ENCODE data around the gene EIF3L.

EIF3L gene

GRCh38 chr22:37855462-37855861 is 6.2 kb downstream of the EIF3L start:
- DNase-seq, result no peak

GRCh38 chr22:37860796-37861421 is 11.7 kb downstream of the EIF3L start:
- DNase-seq, result no peak

- DNase-seq, result no peak
Observed at GRCh38 chr22:37862570-37863325, 13.5 kb downstream of the EIF3L start.

GRCh38 chr22:37865510-37865909 is 16.3 kb downstream of the EIF3L start:
- no peak for DNase-seq

- DNase-seq, result peak; percentile 58
Observed at GRCh38 chr22:37870273-37870672, 21.1 kb downstream of the EIF3L start.

- no peak for DNase-seq
Observed at GRCh38 chr22:37880668-37881440, 31.6 kb downstream of the EIF3L start.

- no peak for DNase-seq
Observed at GRCh38 chr22:37884420-37884819, 35.2 kb downstream of the EIF3L start.

- DNase-seq, result no peak
Observed at GRCh38 chr22:37887584-37888378, 38.6 kb downstream of the EIF3L start.

- DNase-seq, result no peak
Observed at GRCh38 chr22:37891926-37892325, 42.7 kb downstream of the EIF3L start.

- DNase-seq, result no peak
Observed at GRCh38 chr22:37892566-37893335, 43.5 kb downstream of the EIF3L start.

GRCh38 chr22:37893583-37893983 is 44.4 kb downstream of the EIF3L start:
- DNase-seq, result no peak

- DNase-seq, result no peak
Observed at GRCh38 chr22:37894939-37895670, 45.9 kb downstream of the EIF3L start.

- DNase-seq, result no peak
Observed at GRCh38 chr22:37896181-37896592, 47.0 kb downstream of the EIF3L start.

- no peak for DNase-seq
Observed at GRCh38 chr22:37896939-37897338, 47.7 kb downstream of the EIF3L start.

GRCh38 chr22:37897807-37898206 is 48.6 kb downstream of the EIF3L start:
- DNase-seq, result no peak

GRCh38 chr22:37898441-37899181 is 49.4 kb downstream of the EIF3L start:
- no peak for DNase-seq

GRCh38 chr22:37904572-37905533 is 55.6 kb downstream of the EIF3L start:
- peak; percentile 13 for DNase-seq

- DNase-seq, result no peak
Observed at GRCh38 chr22:37905534-37906363, 56.5 kb downstream of the EIF3L start, which contains the start of gene MICALL1. TSS of gene MICALL1 (plus strand) at chr22:37906297. CDS start at chr22:37906423, 126 bp downstream.
